ENCODE measurements around the gene VASH1.

VASH1 gene

DNA sequence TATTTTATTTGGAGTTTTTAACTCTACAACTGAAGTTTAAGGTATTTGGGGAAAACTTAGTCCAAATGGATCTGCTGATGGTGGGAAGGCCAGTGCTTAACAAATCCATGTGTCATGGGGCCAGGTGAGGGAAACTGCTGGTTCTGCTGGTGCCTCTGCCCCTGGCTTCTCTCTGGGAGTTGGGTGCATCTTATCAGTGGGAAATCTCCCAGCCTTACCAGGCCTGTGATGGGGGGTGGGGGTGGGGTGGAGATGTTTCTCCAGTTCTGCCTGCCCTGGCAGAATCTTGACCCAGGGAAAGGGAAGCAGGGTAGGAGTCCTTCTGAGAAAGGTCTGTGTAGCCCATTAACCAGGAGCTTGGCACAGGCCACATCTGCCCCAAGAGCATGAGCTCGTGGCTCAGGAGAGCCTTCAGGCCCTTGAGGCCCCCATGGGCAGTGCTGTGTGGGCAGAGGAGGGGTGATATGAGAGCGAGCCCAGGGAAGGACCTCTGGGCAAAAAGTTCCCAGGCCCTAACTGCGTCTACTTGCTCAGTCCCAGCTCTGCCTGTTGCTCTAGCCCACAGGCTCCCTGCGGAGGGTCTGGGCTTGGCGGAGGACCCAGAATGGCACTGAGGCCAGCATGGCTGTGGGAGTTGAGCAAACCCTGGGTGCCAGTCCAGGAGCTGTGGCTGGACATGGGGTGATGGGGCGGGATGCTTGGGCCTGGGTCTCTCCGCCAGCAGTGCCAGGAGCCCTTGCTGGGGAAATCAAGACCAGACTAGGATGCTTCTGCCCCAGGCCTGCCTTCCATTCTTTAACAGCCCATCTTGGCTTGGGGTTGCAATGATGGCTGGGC is 18.2 kb downstream of the VASH1 start:
- TF ChIP-seq, protein P1, sequence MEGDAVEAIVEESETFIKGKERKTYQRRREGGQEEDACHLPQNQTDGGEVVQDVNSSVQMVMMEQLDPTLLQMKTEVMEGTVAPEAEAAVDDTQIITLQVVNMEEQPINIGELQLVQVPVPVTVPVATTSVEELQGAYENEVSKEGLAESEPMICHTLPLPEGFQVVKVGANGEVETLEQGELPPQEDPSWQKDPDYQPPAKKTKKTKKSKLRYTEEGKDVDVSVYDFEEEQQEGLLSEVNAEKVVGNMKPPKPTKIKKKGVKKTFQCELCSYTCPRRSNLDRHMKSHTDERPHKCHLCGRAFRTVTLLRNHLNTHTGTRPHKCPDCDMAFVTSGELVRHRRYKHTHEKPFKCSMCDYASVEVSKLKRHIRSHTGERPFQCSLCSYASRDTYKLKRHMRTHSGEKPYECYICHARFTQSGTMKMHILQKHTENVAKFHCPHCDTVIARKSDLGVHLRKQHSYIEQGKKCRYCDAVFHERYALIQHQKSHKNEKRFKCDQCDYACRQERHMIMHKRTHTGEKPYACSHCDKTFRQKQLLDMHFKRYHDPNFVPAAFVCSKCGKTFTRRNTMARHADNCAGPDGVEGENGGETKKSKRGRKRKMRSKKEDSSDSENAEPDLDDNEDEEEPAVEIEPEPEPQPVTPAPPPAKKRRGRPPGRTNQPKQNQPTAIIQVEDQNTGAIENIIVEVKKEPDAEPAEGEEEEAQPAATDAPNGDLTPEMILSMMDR (IDR thresholded peaks at IDR 0.05; ENCODE audit: low read depth, low read length): no peak
- no peak overlapping the region for H3K4me3 ChIP-seq (ENCODE audit: low read depth, low read length)

DNA sequence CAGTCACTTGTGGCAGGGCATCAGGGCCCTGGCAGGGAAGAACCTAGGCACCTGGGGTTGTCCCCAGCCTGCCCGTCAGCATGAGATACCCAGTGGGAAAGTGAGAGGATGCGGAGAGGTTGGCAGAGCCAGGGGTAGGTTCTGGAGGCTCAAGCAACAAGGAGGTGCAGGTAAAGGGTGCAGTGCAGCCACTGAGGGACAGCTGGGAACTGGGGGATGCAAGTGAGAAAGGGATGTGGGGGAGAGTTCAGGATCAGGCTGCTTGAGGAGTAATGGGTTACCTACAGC is 18.7 kb downstream of the VASH1 start:
- no peak overlapping the region for H3K4me3 ChIP-seq (ENCODE audit: low read depth, low read length)
- TF ChIP-seq, protein P1 (IDR thresholded peaks at IDR 0.05; ENCODE audit: low read depth, low read length): no peak

GRCh38 chr14:76780360-76780759 is 19.1 kb downstream of the VASH1 start:
- TF ChIP-seq, protein P1 (IDR thresholded peaks at IDR 0.05; ENCODE audit: low read depth, low read length): no peak

DNA sequence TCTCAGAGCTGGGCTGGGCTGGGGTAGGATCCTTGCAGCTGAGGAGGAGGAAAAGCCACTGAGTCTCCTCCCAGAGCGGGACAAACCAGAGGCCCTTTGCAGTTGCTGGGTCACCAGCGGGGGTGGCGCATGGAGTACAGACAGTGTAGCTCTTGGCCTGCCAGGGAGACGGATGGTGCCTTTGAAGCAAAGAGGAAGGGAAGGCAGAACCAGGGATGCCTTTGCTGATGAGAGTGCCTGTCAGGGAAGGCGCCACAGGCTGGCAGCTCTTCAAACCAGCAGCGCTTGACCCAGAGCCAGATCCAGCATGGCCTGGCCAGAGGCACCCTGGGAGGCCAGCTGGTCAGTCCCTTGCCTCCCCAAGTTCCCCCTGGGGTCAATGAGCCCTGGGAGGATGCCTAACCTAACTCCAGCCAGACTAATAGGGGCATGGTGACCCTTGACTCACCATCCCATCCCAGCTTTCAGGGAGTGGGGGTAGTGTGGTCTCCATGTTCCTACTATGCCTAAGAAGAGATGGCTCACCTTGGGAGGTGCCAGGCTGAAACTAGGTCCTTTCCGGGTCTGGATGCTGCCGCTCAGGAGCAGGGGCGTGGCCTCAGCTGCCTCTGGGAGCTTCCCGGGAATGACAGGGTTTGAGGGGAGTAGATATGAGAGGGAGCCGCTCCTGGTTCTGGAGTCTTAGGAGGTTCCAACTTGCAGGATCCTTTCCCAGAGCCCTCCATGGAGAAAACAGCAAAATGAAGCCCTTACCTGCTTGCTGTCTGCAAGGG is 19.8 kb downstream of the VASH1 start:
- TF ChIP-seq, protein P1 (IDR thresholded peaks at IDR 0.05; ENCODE audit: low read depth, low read length): no peak
- H3K4me3 ChIP-seq (ENCODE audit: low read depth, low read length): no peak overlapping the region

More at GRCh38 chr14:76780360-76780759, 19.1 kb downstream of the VASH1 start:
- H3K4me3 ChIP-seq (ENCODE audit: low read depth, low read length): no peak overlapping the region

- TF ChIP-seq, protein P1 (IDR thresholded peaks at IDR 0.05; ENCODE audit: low read depth, low read length): no peak
Observed at GRCh38 chr14:76781648-76782051, 20.4 kb downstream of the VASH1 start.

DNA sequence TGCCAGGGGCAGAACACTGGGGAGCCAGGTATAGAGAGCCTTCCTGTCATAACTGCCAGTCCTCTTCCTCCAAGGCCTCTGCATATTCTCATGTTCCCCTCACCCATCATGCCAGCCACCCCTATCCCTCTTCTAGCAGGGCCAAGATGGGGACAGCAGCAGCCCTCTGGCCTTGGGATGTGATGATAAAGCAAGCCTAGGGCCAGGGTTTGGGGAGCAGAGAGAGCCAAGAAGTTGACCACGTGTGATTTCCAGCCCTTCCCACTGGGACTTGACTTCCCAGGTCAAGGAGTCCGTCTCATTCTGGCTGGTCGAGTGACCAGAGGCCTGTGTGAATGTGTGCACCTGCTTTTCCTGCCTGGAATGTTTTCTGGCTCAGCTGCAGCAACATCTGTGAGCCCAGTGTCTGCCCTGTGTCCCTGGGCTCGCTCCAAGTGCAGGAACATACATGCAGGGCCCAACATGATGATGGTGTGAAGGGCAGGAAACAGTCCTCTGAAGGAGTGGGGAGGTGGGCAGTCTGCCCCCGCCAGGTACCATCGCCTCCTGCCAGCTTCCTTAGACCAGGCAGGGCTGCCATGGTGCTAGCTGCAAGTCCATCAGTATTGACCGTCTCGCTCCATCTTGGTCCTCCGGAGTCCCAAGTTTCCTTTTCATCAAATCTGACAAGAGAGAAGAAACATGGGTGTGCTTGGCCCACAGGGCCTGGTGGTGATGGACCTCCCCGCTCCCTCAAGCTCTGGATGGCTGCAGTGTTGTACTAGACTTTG is 21.0 kb downstream of the VASH1 start:
- TF ChIP-seq, protein P1 (IDR thresholded peaks at IDR 0.05; ENCODE audit: low read depth, low read length): no peak
- no peak overlapping the region for H3K4me3 ChIP-seq (ENCODE audit: low read depth, low read length)

More at GRCh38 chr14:76781648-76782051, 20.4 kb downstream of the VASH1 start:
- no peak overlapping the region for H3K4me3 ChIP-seq (ENCODE audit: low read depth, low read length)

Data from WI38 (cell line).